ENCODE measurements around the gene TIPRL.

- no peak for TF ChIP-seq CTCF (IDR thresholded peaks at IDR 0.05)
- TF ChIP-seq POLR2A (IDR thresholded peaks at IDR 0.05), result no peak
These were observed 51.1 kb downstream of the TIPRL start for GRCh38 chr1:168229893-168230292.

Measured in esophagus squamous epithelium (tissue), 4 donors.